Measurements from ENCODE around the gene TMC1.

DNA sequence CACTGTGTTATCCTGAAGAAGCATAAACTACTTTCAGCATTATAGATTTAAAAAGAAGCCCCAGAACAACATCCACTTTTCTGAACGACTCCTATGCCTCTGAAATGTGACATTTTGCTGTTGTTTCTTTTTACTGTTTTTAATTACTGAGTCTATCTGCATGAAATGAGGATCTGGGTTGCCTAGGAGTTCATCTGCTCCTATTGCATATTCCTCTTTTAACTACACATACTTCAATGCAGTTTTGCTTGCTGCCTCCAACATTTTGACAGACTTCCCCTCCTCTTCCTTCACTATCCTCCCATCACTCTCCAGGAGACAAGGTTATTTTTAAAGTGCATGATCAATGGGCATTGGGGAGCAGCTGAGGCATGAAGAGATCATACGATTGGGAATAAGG lies 164.5 kb downstream of the TMC1 start:
- TF ChIP-seq SAP30 (IDR thresholded peaks at IDR 0.05; ENCODE audit: insufficient read depth, insufficient replicate concordance, low read length) (no peak), SP1 (IDR thresholded peaks at IDR 0.05; ENCODE audit: low read depth, low read length) (no peak), POLR2AphosphoS5 (IDR thresholded peaks at IDR 0.05; ENCODE audit: low read depth, low read length) (no peak), JUND (IDR thresholded peaks at IDR 0.05; ENCODE audit: low read length) (no peak), CTCF (IDR thresholded peaks at IDR 0.05; ENCODE audit: control extremely low read depth in 1 of 3, insufficient read depth in 1 of 3, low read depth in 1 of 3, low read length in 3 of 3) (no peak)
- TF ChIP-seq, protein P1, sequence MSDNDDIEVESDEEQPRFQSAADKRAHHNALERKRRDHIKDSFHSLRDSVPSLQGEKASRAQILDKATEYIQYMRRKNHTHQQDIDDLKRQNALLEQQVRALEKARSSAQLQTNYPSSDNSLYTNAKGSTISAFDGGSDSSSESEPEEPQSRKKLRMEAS (IDR thresholded peaks at IDR 0.05): no peak

All from H1 (cell line).